ENCODE measurements around the gene LRRC27.
"Not testable (repeated sequence)": the region's sequence is repeated elsewhere in the genome, so short reads cannot be mapped to it uniquely, and the experiment has no call there.

LRRC27 gene

DNA sequence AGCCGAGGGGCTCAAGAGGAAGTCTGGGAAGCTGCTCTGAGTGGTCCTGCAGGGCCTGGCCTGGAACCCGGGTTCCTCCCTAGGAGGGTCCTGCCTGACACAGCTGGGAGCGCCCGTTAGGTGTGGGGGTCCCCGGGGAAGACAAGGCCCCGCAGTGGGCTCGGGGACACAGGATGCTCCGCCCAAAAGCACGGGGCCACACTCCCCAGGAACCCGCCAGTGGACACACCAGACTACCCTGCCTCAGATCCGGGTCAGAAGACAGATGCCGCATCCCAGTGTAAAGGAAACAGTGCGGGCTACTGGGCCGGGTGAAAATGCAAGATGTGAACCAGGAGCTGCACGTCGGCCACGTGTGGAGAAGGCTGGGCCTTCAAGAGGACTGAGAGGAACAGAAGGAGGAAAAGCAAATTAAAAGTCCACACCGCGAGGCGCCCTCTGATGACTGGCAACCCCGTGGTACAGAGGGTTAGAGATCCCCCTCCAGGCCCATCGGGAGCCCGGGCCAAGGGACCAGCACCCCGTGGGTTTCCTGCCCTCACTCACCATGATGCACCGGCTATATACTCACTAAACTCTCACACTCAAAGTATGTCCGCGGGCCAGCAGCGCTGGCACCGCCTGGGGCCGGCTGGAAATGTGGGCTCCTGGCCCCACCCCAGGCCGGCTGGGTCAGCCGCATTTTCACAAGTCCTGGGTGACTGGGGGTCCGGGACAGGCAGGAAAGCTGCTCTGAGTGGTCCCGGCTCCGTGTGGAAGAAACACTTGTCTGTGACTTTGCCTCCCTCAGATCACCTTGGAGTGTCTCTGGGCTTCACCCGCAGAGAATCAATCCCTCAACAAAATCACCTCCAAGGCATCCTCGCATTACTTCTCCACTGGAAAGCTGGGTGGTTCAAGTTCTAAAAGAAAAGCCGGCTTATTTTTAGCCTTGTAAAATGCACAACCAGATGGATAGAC lies 30.3 kb upstream of the LRRC27 start:
- DNase-seq: no peak

DNA sequence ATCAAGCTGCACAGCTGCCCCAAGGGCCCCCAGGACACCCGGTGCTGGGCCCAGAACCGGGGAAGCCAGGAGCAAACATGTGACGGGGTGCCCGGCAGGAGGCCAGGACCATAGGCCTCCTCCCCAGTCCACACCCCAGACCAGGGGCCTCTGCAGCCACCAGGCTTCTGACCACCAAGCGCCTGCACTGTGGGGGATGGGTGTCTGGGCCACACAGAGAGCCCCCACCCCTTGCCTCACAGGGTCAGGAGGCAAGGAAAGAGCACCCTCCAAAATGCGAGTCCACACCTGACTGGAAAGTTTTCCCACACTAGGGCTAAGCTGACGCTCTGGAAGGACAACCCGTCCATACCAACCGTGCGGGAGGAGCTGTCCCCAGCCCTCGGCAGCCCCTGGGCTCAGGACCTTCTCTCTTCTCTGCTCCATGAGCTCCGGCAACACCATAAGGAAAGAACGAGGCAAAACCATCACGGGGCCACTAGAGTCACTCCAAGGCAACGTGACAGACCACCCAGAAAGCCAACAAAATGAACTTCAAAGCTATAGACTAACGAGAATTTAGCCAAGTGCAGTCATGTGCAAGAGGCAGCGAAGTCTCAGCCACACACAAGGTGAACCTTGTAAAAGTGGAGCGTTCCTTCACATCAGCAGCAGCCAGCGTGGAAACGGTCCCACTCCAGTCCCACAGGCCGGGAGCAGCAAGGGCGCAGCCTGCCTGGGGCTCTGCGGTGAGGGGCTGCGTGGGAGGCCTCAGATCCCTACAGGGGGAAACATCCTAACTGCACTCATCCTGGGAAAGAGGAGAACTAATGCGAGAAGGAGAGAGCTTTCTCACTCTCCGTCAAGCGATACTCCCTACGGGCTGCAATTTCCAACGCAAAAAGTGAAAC lies 29.3 kb upstream of the LRRC27 start:
- no peak for DNase-seq

DNA sequence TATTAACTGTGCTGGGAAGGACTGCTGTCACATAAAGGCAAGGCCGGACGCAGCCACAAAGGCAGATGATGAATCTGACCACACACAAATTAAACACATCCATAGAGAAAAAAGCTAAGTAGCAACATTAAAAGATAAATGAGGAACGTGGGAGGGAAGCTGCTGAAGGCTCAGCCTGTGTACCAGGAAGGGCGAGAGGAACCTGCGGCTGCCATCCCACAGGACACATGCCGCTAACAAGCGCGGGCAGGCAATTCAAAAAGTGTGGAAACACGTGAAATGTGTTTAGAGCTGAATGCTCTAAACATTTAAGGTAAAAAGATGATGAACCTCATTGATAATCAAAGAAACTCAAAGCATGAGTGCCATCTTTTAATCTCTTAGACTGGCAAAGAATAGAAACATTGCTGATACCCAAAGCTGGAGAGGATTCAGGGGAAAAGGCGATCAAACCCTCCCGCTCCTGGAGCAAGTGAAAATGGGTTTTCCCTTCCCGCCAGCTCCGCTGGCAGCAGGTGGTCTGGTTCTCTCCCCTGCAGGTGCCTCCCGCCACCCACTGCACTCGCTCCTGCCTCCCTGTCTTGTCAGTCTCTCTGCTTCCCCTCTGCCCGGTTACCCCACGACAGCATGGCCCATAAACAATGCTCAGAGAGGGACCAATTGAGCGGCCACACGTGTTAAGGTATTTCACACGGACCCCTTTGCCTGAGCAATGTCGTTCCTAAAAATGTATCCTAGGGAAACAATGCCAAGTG lies 28.5 kb upstream of the LRRC27 start:
- no peak for DNase-seq

DNA sequence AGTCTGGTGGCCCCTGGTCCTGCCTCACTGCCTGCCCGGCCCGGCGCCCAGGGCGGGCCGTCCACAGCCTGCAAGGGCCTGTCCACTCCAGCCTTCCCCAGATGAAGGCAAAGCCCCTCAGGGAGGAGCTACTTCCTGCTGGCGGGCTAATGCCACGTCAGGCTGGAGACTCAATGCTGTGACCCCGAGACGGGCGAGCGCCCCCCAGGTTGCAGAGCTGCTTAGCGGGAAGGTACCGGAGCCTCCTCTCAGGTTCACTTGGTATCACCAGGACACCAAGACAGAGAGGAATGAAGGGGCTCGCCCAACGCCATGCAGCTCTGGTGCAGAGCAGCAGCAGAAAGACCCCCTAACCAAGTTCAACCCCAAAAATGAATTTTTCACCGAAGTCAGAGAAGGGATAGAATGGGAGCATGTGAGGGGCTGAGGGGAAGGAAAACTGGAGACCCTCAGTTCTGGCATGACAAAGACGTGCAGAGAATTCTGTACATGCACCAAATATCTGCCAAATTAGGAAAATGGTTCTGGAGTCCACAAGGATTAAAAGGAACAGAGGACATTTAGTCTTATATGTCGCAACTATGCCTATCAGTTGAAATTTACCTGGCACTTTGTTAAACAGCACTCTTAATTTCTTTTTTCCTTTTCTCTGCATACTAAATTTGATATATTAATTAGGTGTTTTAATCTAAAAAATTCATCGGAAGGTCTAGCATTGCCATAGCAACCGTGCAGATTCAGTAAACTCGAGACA lies 27.1 kb upstream of the LRRC27 start:
- DNase-seq: no peak

DNA sequence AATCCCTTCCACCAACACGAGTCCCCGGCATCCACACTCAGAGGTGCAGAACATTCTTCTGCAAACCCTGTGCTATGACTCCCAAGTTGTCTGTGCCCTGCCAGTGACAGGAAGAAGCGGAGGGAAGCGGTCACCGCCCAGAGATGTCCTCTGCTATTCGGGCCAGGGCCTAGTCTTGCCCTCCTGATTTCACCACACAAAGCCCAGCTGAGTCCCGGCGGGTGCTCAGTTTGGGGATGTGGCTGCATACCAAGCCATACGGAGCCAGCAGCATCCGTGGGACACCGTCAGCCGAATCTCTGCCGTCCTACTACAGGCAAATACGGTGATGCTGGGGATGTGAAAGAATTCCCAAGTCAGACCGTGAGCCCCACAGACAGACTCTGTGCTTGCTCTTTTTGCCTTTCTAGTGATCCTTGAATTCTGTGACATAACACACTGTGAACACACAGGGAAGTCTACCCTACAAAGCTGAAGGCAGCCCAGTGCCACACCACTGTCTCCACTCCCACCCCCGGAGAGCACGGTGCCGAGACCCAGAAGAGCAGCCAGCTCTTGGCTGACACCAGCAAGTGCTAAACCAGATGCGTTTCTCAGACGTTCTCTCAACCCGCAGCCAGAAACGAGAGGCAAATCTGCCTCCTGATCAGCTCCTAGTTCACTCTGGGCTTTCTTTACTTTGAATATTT lies 26.2 kb upstream of the LRRC27 start:
- DNase-seq: no peak

DNA sequence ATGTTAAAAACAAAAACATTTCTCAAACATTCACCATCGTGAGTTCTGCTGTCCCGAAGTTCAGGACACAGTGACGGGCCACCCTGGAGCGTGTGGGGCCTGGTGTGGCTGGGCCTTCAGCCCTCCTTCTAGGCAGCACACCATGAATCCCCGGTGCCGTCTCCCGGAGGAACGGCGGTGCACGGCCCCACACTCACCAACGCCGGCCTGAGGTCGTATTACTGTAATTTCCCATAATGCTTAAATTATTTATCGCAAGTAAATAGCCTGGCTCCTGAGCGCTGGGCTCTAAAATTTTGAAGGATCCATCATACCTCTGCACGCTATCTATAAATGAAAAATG lies 25.7 kb upstream of the LRRC27 start:
- DNase-seq: no peak

DNA sequence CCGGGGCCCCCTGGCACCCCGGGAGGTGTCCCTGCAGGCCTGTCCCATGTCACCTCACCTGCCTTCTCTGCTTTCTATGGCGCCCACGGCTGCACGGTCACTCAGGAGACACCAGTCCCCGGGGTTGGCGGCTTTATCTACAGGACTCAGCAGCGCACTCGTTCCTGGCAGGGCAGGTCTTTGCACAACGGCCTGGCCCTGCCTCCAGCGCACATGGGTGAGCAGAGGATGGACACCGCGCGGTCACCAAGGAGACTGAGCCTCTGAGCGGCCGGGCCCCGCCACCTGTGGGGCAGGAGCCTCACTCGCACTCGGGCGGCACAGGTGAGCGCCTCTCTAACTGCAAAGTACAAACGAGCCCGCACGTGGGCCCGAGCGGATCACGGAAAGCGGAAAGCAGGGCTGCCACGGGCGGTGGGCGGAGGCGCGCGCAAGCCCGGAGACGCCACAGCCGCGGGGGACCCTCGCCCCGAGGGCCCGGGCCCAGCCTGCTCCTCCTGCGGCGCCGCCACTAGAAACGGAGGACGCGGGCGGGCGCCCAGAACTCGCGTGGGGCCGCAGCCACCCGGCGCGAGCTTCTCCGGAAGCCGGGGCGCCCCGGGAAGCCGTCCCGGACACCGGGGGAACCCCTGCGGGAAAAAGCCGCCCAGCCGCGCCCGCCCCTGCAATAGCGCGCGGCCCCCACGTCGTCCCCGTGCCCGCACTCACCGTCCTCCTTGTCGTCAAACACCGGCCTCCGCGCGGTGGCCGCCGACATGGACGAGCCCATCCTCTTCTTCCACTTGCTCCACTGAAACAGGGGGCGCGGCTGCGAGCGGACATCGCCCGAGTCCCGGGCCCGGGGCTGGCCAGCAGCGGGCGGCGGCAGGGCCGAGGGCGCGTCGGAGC lies 24.9 kb upstream of the LRRC27 start:
- no peak for DNase-seq

DNA sequence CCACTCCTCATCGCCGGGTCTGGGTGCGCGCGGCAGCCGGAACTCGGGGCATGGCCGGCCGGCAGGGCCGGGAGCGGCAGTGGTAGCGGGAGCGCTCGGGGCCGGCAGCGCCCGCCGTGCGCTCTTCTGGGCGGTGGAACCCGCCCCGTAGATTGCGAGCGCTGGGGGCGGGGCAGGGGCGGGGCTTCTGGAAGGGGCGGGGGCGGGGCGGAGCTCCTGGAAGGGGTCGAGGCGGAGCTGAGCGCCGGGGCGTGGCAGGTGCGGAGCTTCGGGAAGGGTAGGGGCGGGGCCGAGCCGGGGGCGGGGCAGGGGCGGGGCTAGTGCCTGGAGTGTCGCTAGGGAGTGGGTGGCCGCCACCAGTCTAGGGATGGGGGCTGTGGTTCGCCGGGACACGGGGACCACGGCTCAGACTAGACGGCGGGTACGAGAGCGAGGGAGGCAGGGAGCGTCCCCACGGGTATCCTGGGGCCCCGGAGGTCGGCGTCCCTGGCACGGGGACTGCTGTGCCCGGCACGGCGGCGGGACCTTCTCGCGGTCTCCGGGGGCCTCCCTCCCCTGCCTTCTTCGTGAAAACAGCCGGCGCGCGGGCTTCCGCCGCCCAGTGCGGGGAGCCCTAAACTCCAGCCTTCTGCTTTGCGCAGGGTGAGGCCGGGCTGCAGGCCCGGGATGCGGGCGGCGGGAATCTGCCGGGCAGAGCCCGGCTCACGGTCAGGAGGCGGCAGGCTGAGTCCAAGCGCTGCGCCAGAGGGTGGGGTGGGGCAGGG lies 24.0 kb upstream of the LRRC27 start, which contains the start of gene STK32C:
TSS of gene STK32C (minus strand) at position 128 of the 764 bp plus-strand sequence. CDS start at position 11, 117 bp downstream.
- peak; percentile 93 for DNase-seq

DNA sequence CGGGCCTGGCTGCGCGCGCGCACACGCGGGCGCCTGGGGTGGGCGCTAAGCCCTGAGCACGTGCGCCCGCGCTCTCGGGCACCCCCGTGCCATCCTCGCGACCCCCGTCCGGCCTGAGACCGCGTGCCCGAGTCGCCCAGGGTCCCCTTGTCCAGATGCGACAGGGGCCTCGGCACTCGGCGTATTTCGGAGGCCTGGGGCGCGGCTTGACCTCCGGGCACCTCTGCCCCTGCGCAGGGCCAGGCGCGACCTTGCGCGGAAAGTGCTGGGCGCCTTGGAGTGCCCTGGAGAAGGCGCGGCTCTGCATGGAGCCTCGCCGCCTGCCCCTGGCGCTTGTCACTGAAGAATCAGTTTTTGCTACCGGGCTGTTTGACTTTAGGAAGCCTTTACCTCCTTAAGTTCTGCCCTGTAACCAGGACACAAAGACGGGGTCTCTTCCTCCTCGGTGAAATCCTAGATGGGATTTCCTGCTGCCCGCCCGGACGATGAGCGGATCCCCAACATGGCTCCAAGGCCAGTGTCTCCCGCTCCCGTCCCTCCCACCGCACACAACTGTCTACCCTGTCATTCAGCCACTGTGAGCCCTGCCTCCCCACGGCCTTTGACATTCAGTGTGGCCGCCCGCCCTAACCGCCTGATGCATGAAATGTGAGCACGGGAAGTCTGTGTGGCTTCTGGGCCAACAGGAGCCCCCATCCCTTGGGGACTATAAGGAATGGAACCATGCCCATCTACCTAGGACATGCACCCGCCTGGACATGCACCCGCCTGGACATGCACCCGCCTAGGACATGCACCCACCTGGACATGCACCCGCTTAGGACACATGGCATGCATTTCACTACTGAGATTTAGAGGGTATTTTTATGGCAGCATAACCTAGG lies 23.2 kb upstream of the LRRC27 start:
- DNase-seq: no peak

DNA sequence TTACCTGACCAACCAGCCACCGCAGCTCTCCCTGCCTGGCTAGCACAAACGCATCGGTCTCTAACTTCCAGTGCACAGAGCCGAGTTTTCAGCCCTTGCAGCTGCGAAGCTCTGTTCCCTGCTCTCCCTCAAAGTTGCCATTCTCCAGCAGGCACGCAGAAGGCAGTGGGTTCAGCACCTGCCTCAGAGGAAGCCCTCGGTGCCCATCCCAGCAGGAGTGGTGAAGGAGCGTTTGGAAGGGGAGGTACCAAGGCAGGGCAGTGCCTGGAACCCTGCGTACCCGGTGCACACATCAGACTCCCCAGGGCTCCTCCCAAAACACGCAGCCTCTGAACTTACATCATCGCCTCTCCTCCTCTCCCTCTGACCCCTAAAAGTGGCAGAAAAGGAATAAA lies 22.5 kb upstream of the LRRC27 start:
- DNase-seq: no peak

DNA sequence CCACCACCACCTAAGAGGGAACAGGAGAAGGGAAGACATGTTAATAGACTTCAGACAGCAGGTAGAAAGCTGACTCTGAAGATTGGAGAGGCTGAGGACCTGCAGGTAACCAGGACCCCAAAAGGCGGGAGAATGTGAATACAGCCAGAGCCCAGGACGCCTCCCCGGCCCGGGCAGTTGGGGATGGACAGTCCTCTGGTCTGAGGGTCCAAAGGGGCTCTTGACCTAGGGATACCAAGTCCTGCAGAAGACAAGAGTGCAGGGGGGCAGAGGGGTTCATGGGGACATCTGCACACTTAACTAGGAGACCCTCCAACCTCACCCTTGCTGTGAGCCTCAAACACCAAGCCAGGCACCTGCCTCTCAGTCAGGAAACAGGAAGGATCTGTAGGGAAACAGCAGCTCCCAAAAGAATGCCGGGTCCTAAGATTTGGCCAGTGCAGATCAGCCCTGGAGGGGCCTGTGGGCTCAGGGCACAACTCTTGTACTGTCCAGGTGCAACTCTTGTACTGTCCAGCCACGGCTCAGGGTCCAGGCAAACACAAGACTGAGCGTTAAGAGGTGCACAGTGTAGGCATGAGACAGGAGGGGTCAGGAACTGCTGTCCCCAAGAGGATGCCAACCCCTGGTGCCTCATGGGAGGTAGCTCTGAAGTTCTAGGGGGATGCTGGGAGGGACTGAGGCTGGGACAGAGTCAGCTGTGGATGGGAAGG lies 22.0 kb upstream of the LRRC27 start:
- no peak for DNase-seq

DNA sequence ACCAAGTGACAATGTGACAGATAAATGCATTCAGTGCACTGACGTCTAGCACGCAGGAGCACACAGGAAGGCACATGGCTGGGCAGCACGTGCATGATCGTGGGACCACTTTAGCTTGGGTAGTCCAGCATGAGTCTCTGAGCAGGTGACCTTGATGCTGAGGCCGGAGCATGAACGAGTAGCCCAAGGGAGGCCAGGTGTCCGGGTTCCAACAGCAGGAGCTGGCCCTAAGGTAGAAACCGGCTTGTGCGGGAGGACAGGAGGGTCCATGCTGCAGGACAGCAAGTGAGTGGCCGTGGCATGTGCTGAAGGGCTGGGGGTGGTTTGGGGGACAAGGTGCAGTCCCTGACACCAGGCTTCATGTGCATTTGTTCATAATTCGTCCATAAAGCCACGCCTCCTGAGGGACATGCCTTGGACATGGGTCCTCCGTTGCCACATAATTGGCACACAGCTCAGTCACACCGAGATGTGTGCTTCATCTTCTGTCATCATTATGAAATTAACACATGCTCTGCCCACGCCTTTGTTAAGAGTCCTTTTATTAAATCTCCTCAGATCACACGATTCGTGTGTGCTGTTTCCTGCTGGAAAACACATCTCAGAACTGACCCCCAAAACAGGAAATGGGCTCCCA lies 21.2 kb upstream of the LRRC27 start:
- DNase-seq: no peak

DNA sequence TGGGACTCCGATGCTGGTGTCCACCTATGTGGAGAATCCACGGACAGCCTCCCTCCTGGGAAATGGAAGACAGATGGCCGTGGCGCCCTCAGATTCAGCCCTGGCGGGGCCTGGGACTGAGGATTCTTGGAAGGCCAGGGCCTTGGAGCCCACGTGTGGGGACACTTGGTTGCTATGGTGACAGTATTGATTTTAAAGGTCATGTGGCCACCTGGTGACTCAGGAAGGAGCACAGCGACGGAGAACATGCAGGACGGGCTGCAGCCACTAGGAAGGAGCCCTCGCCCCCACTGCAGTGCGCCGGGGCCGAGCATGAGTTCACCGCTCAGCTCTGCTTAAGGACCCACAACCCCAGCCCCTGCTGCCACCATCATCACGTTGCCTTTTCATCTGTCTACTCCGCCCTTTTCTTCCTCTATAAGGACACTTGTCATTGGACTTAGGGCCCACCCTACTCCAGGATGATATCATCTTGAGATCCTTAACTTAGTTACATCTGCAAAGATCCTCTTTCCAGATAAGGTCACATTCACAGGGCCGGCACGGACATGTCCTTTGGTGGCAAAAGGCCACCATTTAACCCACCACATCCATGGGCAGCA lies 20.6 kb upstream of the LRRC27 start:
- DNase-seq: no peak

DNA sequence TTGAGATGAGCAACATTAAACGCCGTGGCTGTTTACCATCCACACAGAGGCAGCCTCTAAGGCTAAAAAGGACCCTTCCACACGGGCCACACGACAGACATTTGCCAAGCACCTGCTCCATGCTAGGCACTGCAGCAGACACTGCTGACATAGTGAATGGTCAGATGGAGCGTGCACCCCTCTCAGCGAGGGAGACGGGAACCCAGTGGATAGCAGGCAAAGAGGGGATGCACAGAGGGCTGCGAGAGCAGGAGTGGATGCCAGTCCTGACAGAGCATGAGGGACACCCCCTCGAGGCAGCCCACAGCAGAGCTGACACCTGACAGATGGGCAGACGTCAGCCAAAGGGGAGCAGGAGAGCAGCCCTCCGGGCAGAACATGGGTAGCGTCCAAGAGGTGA lies 18.7 kb upstream of the LRRC27 start:
- DNase-seq: no peak

DNA sequence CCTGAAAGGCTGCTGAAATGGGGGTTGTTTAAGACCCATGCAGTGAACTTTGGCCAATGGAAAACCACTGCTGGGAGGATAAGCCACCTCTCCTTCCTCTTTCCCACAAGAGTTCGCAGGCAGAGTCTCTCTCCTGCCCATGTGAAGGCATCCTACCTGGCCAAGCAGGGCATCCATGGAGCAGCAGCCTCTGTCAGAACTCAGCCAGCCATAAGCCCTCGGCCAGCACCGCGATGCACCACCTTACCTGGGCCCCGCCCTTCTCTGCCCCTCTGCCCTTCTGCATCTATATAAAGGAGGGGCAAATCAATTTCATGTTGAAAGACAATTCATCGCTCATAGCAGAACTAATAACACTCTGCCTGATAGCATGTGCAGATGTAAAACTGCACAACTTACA lies 18.1 kb upstream of the LRRC27 start:
- no peak for DNase-seq

DNA sequence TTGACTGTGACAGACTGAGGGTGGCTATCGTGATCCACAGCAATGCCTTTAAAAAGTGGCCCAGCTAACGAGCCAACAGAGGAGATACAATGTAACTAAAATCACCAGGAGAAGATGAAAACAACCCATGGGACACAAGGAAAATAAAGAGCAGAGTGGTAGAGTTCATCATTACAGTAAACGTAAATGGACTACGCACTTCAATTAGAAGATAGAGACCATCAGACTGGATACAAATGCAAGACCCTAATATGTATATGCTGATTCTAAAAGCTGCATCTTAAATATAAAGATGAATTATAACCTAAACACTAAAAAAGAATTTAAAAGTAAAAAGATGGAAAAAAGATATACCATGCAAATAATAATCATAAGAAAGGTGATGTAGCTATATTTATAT lies 17.7 kb upstream of the LRRC27 start:
- no peak for DNase-seq

DNA sequence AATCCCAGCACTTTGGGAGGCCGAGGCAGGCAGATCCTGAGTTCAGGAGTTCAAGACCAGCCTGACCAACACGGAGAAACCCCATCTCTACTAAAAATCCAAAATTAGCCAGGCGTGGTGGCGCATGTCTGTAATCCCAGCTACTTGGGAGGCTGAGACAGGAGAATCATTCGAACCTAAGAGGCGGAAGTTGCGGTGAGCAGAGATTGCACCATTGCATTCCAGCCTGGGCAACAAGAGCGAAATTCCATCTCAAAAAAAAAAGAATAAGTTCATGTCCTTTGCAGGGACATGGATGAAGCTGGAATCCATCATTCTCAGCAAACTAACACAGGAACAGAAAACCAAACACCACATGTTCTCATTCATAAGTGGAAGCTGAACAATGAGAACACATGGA lies 17.1 kb upstream of the LRRC27 start:
- DNase-seq: not testable (repeated sequence)

Data from midbrain (tissue), 1 donor.